Epithelial cell of proximal tubule (primary cell): Measurements from ENCODE around the gene ANK3. TPM values are rescaled to one million over a fixed set of nuclear protein-coding genes. Genes with fewer than 3 reads are reported as not detected.

Experiments
- DNase-seq: peaks from one replicate; pipeline ENCODE4 v3.0.0-alpha.2; 2011; ENCODE audit warnings: low read depth
- H3K4me3 ChIP-seq: 2 replicates; pipeline ENCODE4 v1.5.1; 2011; ENCODE audit warnings: low read depth, mild to moderate bottlenecking, low read length
- total RNA-seq: library from RNA; depleted of rRNA; stranded (reverse); fragments of >200 nt; gene quantifications from 2 replicates; pipeline ENCODE4 v1.2.3, GENCODE V29; 2015
- TF ChIP-seq, protein P1 (sequence below): conservative IDR thresholded peaks from 2 replicates; pipeline ENCODE4 v1.5.1; 2012; ENCODE audit warnings: low read depth, mild to moderate bottlenecking, low read length

The ANK3 gene
- total RNA-seq, 1 donor from 2014 or later: 6.6 TPM

DNA sequence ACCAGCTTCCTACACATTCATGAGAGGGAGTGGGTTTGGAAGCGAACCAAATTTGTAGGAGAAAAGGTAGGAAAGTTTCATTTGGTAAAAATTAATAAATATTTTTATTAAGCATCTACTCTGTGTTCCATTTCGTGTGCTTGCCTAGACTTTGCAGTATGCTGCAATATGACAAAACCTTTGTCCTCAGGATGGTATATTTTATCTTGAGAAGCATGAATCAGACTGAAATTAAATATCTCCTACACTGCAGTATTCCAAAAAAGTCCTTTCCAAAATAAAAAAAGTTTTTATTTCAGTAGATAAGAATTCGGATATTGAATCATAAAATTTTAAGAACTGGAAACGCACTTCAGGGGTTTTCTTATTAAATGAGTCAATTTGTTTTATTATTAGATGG, 47.7 kb downstream of the ANK3 start:
- TF ChIP-seq, protein P1, sequence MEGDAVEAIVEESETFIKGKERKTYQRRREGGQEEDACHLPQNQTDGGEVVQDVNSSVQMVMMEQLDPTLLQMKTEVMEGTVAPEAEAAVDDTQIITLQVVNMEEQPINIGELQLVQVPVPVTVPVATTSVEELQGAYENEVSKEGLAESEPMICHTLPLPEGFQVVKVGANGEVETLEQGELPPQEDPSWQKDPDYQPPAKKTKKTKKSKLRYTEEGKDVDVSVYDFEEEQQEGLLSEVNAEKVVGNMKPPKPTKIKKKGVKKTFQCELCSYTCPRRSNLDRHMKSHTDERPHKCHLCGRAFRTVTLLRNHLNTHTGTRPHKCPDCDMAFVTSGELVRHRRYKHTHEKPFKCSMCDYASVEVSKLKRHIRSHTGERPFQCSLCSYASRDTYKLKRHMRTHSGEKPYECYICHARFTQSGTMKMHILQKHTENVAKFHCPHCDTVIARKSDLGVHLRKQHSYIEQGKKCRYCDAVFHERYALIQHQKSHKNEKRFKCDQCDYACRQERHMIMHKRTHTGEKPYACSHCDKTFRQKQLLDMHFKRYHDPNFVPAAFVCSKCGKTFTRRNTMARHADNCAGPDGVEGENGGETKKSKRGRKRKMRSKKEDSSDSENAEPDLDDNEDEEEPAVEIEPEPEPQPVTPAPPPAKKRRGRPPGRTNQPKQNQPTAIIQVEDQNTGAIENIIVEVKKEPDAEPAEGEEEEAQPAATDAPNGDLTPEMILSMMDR: no peak
- no peak for DNase-seq
- no peak overlapping the region for H3K4me3 ChIP-seq

DNA sequence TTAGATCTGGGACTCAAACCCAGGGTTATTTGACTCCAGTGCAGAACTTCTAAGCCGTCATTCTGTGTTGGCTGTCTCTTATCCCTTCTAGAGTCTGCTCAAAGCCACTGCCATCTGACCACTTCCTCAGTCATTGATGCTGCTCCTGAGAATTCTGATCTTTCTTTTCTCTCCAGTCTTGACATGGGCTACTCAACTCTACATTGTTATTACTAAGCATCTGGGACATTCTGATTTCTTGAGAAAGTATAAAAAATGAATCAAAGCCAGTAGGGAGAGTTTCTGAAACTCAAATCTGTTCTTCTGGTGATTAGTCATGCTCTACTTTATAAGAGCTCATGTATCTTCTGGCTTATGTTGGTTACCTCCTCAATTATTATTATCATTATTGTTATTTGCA, 48.7 kb downstream of the ANK3 start:
- no peak for DNase-seq
- TF ChIP-seq, protein P1: no peak
- no peak overlapping the region for H3K4me3 ChIP-seq

DNA sequence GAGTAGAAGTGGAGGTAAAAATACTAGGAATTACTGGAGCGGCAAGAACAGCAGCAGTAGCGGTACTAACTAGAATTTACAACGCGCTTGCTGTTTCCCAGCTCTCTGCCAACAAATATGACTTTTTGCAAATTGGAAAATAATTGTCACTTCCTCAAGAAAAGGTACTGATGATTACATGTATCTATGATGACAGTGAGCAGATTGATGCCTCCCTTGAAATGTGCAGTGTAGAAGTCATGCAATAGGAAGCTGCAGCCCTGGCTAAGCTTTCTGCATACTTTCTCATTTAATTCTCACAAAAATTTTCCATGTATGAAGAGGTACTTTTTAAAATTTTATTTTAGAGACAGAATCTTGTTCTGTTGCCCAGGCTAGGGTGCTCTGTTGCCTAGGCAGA, 49.9 kb downstream of the ANK3 start:
- TF ChIP-seq, protein P1: no peak
- no peak overlapping the region for H3K4me3 ChIP-seq
- DNase-seq: no peak

DNA sequence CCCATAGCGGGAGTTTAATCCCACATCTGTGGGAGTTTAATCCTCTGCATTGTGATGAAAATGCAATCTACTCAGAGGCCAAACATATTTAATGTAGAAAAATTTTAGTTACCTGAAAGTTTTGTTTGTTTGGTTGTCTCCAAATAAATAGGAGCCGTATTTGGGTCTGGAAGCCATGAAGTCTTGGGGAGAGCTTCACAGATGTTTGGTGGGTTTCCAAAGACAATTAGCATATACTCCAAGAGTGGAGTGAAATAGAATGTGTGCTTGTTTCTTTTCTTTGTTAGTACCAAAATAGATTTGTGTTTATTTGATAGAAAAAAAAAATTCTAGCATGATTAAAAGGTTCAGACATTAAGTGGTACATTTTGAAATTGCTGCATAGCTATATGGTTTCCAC, 50.9 kb downstream of the ANK3 start:
- TF ChIP-seq, protein P1: no peak
- H3K4me3 ChIP-seq: no peak overlapping the region
- DNase-seq: no peak

DNA sequence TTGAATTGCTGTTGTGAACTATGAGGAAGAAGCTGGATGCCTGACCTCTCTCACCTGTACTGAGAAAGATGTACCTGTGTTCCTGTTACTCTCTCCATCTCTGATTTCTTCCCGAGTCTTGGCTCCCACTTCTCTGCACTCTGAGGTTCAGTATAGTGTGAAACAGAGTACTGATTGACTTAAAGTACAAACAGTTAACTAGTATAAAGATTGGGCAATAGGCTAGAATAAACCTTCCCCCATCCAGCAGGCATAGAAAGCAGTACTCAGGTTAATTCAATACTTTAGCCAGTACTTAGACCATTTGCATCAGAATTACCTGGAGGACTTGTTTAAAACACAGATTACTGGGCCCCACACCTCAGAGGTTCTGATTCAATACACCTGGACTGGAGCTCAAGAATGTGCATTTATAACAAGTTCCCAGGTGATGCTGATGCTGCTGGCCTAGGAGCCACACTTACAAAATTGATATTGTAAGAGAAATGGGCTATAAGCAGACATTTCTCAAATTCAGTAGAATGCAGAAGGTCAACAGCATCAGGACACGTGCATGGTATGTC, 51.6 kb downstream of the ANK3 start:
- no peak overlapping the region for H3K4me3 ChIP-seq
- TF ChIP-seq, protein P1: no peak
- no peak for DNase-seq

DNA sequence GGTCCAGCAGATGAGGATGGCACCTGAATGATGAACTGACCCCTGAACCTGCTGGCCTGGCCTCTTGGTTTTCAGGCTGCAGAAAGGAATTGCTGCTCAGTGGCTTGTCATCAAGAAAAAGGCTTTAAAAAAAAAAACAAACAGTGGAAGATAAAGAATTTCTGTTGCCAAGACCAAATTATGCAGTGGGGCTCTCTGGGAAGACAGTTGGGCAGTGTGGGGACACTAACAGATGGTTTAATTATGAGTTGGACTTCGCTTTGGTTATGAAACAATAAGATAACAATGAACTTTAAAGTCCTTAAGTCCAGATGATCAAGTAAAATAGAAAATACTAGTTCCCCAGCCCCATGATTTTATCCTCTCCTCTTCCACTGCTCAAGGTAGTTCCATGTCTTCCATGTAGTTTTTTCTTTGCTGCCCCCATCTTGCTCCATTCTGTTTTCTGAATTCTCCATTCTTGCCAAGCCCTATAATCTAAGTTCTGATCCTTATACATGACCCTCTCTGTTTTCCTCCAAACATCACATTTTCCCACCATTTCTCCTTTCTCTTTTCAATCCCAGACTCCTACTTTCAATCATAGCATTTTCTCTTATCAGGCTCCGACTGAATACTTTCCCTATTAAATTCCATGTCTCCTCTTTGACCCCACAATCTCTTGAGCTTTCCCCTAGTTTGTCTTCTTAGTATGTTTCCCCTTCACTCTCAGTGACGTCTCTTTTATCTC, 52.6 kb downstream of the ANK3 start:
- no peak for DNase-seq
- TF ChIP-seq, protein P1: no peak
- H3K4me3 ChIP-seq: no peak overlapping the region

DNA sequence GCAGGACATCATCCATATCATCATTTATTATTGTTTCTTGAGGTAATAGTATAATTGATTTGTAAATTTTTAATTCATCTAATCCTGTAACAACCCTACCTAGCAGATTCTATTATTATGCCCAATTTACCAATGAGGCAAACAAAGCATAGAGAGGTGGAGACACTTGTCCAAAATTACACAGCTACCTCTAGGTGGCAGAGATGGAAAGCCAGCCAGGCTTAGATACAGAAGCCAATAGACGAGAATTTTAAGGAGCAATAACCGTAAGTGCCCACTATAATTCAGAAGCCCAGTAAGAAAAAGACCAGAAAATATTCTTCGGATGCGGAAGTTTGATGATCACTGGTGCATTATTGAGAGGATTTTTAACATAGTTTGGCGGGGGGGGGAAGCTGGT, 54.0 kb downstream of the ANK3 start:
- TF ChIP-seq, protein P1: peak; percentile 58
- H3K4me3 ChIP-seq: no peak overlapping the region
- DNase-seq: no peak
